Vagina (tissue), 2 donors: Measurements from ENCODE around the gene EDC3.

Source experiments
- CTCF ChIP-seq, 3 experiments: fragments of 450-650 bp in 2 of 3; fragments of 200-600 bp in 1 of 3; sonication (generic) in 1 of 3; IDR thresholded peaks; one replicate each; pipeline ENCODE4 v1.5.1; 2017 to 2019; ENCODE audit warnings: antibody characterized with exemption in 3 of 3, mild to moderate bottlenecking in 2 of 3, moderate library complexity in 2 of 3
- POLR2A ChIP-seq, 2 donors: fragments of 450-650 bp; IDR thresholded peaks; one replicate each; pipeline ENCODE4 v1.6.1; 2017; ENCODE audit warnings: antibody characterized with exemption in 2 of 2, mild to moderate bottlenecking in 2 of 2, moderate library complexity in 2 of 2
- POLR2AphosphoS5 ChIP-seq, 2 donors: sonication (generic); formaldehyde crosslinking; IDR thresholded peaks; one replicate each; pipeline ENCODE4 v1.9.0; 2017; ENCODE audit warnings: antibody characterized with exemption in 2 of 2, mild to moderate bottlenecking in 2 of 2, low read depth in 1 of 2; ENCODE audit not compliant: insufficient read depth in 1 of 2

- TF ChIP-seq CTCF (IDR thresholded peaks at IDR 0.05) (no peak), POLR2A (IDR thresholded peaks at IDR 0.05) (no peak), POLR2AphosphoS5 (IDR thresholded peaks at IDR 0.05; ENCODE audit: insufficient read depth in 1 of 2, low read depth in 1 of 2) (no peak)
These were observed 42.3 kb downstream of the EDC3 start for GRCh38 chr15:74653426-74654102.
